ENCODE data around the gene ALG9. TPM values are rescaled to one million over a fixed set of nuclear protein-coding genes. Genes with fewer than 3 reads are reported as not detected.

Gene ALG9
- total and polyA plus RNA-seq, 2 donors (not counting 3 experiments of a cell fraction or from before 2014, with no cell fraction given) = 29.1 to 29.4 TPM

- Histone ChIP-seq H2AFZ (ENCODE audit: low read depth, low read length) (no peak overlapping the region), H3K36me3 (ENCODE audit: control insufficient read depth in 2 of 2, extremely low read depth in 1 of 2, insufficient read depth in 2 of 2, low read length in 2 of 2) (no peaks in the 10 kb centered on the region), H3K4me3 (replicated peaks in 1 of 3; ENCODE audit: insufficient read depth in 1 of 3, low read depth in 1 of 3, low read length in 3 of 3) (no peak overlapping the region), H3K4me2 (ENCODE audit: insufficient read depth, low read length) (no peak overlapping the region), H3K4me1 (ENCODE audit: control insufficient read depth, extremely low read depth, insufficient read depth, low read length) (peaks cover 18% of the 10 kb centered on the region), H3K9me1 (replicated peaks; ENCODE audit: control insufficient read depth, extremely low read depth, insufficient read depth, low read length) (peaks cover 2% of the 10 kb centered on the region), H3K27me3 (ENCODE audit: control insufficient read depth in 2 of 2, insufficient read depth in 2 of 2, low read length in 2 of 2) (no peaks in the 10 kb centered on the region), H3K9ac (replicated peaks; ENCODE audit: extremely low read depth, insufficient read depth, low read length) (no peak overlapping the region), H4K20me1 (replicated peaks; ENCODE audit: control insufficient read depth, extremely low read depth, insufficient read depth, low read length) (no peaks in the 10 kb centered on the region), H3K27ac (ENCODE audit: insufficient read depth, low read depth, low read length) (no peak overlapping the region), H3K79me2 (ENCODE audit: control insufficient read depth, insufficient read depth, low read length) (no peaks in the 10 kb centered on the region), H3K9me3 (replicated peaks; ENCODE audit: control insufficient read depth, insufficient read depth, low read length) (no peaks in the 10 kb centered on the region)
- ChIA-PET CTCF (interaction anchor here (0.6 to 2.5 kb wide), 4 partner anchors 9 to 219 kb away, joined by 3 to 7 read pairs (median 4); no protein-coding TSS in a partner anchor), POLR2A (no interaction called here)
- dilution Hi-C loops (cut with MboI; ENCODE audit: extremely low pct_ligation_motif_present, low sequenced_read_pairs) (no loop called here), intact Hi-C loops (cut with micrococcal nuclease) (no loop called here)
- FAIRE-seq (no peak), DNase-seq (ENCODE audit: low read depth, low spot score) (no peak)
- BruUV-seq (replicated peaks) = no TSS peak
- TF ChIP-seq EZH2 (IDR thresholded peaks at IDR 0.05; ENCODE audit: borderline replicate concordance, low read depth, low read length, severe bottlenecking) = no peak
- TF ChIP-seq GATA2 (IDR thresholded peaks at IDR 0.05; ENCODE audit: insufficient read depth, insufficient read length, low read depth, low read length) = no peak
- TF ChIP-seq, protein P1, sequence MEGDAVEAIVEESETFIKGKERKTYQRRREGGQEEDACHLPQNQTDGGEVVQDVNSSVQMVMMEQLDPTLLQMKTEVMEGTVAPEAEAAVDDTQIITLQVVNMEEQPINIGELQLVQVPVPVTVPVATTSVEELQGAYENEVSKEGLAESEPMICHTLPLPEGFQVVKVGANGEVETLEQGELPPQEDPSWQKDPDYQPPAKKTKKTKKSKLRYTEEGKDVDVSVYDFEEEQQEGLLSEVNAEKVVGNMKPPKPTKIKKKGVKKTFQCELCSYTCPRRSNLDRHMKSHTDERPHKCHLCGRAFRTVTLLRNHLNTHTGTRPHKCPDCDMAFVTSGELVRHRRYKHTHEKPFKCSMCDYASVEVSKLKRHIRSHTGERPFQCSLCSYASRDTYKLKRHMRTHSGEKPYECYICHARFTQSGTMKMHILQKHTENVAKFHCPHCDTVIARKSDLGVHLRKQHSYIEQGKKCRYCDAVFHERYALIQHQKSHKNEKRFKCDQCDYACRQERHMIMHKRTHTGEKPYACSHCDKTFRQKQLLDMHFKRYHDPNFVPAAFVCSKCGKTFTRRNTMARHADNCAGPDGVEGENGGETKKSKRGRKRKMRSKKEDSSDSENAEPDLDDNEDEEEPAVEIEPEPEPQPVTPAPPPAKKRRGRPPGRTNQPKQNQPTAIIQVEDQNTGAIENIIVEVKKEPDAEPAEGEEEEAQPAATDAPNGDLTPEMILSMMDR (IDR thresholded peaks at IDR 0.05; ENCODE audit: extremely low read depth in 1 of 2, insufficient read depth in 1 of 2, low read depth in 1 of 2, low read length in 2 of 2) = no peak
Observed at GRCh38 chr11:111823629-111824028, 47.8 kb downstream of the ALG9 start.

GRCh38 chr11:111823131-111823530, 48.2 kb downstream of the ALG9 start:
- no TSS peak for BruUV-seq (replicated peaks)
- H4K20me1 ChIP-seq (replicated peaks; ENCODE audit: control insufficient read depth, extremely low read depth, insufficient read depth, low read length) = no peaks in the 10 kb centered on the region
- H3K4me1 ChIP-seq (ENCODE audit: control insufficient read depth, extremely low read depth, insufficient read depth, low read length) = peaks cover 19% of the 10 kb centered on the region
- TF ChIP-seq MYC (IDR thresholded peaks at IDR 0.05; ENCODE audit: low read depth, low read length) (no peak), JUN (IDR thresholded peaks at IDR 0.05; ENCODE audit: borderline replicate concordance, insufficient read depth, insufficient read length, low read depth) (no peak), MAX (IDR thresholded peaks at IDR 0.05; ENCODE audit: insufficient read depth, insufficient read length) (no peak), GATA2 (IDR thresholded peaks at IDR 0.05; ENCODE audit: insufficient read depth, insufficient read length, low read depth, low read length) (no peak), POLR2A (IDR thresholded peaks at IDR 0.05; ENCODE audit: low read depth, low read length) (no peak), POLR2AphosphoS5 (IDR thresholded peaks at IDR 0.05; ENCODE audit: insufficient read depth, low read depth, low read length) (no peak), FOS (IDR thresholded peaks at IDR 0.05; ENCODE audit: borderline replicate concordance, insufficient read depth, low read length) (no peak), EZH2 (IDR thresholded peaks at IDR 0.05; ENCODE audit: borderline replicate concordance, low read depth, low read length, severe bottlenecking) (no peak)
- TF ChIP-seq, protein P1 (IDR thresholded peaks at IDR 0.05; ENCODE audit: extremely low read depth in 1 of 2, insufficient read depth in 1 of 2, low read depth in 1 of 2, low read length in 2 of 2) = no peak
- H3K9me3 ChIP-seq (replicated peaks; ENCODE audit: control insufficient read depth, insufficient read depth, low read length) = no peaks in the 10 kb centered on the region
- no peak overlapping the region for H3K27ac ChIP-seq (ENCODE audit: insufficient read depth, low read depth, low read length)
- no peak overlapping the region for H3K4me2 ChIP-seq (ENCODE audit: insufficient read depth, low read length)
- H3K36me3 ChIP-seq (ENCODE audit: control insufficient read depth in 2 of 2, extremely low read depth in 1 of 2, insufficient read depth in 2 of 2, low read length in 2 of 2) = no peaks in the 10 kb centered on the region
- no peak overlapping the region for H3K4me3 ChIP-seq (replicated peaks in 1 of 3; ENCODE audit: insufficient read depth in 1 of 3, low read depth in 1 of 3, low read length in 3 of 3)
- intact Hi-C loops (cut with micrococcal nuclease) (no loop called here), dilution Hi-C loops (cut with MboI; ENCODE audit: extremely low pct_ligation_motif_present, low sequenced_read_pairs) (no loop called here)
- no peak overlapping the region for H2AFZ ChIP-seq (ENCODE audit: low read depth, low read length)
- H3K79me2 ChIP-seq (ENCODE audit: control insufficient read depth, insufficient read depth, low read length) = no peaks in the 10 kb centered on the region
- no peak for DNase-seq (ENCODE audit: low read depth, low spot score)
- H3K9ac ChIP-seq (replicated peaks; ENCODE audit: extremely low read depth, insufficient read depth, low read length) = no peak overlapping the region
- H3K9me1 ChIP-seq (replicated peaks; ENCODE audit: control insufficient read depth, extremely low read depth, insufficient read depth, low read length) = peaks cover 2% of the 10 kb centered on the region
- POLR2A ChIA-PET = no interaction called here
- H3K27me3 ChIP-seq (ENCODE audit: control insufficient read depth in 2 of 2, insufficient read depth in 2 of 2, low read length in 2 of 2) = no peaks in the 10 kb centered on the region
- CTCF ChIA-PET = interaction anchor here (1.1 to 2.5 kb wide), 3 partner anchors 10 to 219 kb away, joined by 4 to 7 read pairs (median 4); no protein-coding TSS in a partner anchor
- no peak for FAIRE-seq

Measured in endothelial cell of umbilical vein (primary cell).